GM12892 (cell line): ENCODE data around the gene KLF1.

Experiments
- POLR2A ChIP-seq: IDR thresholded peaks from 2 replicates; pipeline ENCODE4 v1.6.1; 2011; ENCODE audit warnings: low read depth, low read length, control low read depth
- POLR2AphosphoS5 ChIP-seq: IDR thresholded peaks from 2 replicates; pipeline ENCODE4 v1.6.1; 2011; ENCODE audit warnings: low read depth, low read length, control low read depth
- TAF1 ChIP-seq: IDR thresholded peaks from 2 replicates; pipeline ENCODE4 v1.6.1; 2011; ENCODE audit warnings: low read depth, mild to moderate bottlenecking, control low read depth, low read length, borderline replicate concordance

DNA sequence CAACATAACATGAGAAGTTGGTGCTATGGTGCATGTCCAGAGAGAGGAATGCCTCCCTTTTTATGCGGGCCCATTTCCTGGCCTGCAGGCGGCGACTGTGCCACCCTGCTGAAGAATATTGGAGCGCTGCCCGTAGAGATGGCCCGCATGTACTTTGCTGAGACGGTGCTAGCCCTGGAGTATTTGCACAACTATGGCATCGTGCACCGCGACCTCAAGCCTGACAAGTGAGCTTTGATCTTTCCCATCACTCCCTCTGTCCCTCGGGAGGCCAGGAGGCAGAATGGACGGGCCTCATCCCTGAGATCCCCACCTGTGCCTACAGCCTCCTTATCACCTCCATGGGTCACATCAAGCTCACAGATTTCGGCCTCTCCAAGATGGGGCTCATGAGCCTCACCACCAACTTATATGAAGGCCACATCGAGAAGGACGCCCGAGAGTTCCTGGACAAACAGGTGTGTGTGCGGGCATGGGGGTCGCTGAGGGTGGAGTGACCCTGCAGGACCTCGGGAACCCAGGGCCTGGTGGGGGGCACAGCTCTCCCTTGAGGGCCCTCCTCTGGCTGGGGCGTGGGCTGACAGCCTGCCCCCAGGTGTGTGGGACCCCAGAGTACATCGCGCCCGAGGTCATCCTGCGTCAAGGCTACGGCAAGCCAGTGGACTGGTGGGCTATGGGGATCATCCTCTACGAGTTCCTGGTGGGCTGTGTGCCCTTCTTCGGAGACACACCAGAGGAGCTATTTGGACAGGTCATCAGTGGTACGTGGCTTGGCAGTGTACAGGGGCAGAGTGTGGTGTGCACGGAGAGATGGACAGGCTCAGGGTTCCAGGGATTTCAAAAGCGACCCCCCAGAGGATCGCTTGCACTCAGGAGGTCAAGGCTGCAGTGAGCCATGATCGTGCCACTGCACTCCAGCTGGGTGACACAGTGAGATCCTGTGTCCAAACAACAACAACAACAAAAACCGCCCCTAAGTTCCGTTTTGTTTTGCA is 22.0 kb downstream of the KLF1 start:
- TF ChIP-seq POLR2A = no peak
- no peak for TF ChIP-seq POLR2AphosphoS5
- no peak for TF ChIP-seq TAF1
